Astrocyte (in vitro differentiated cells and primary cell): ENCODE measurements around the gene RBBP6.

ENCODE experiments used
- CTCF ChIP-seq: IDR thresholded peaks from 2 replicates; pipeline ENCODE4 v1.5.1; 2011; ENCODE audit warnings: low read depth, mild to moderate bottlenecking, inconsistent platforms, low read length, moderate library complexity; ENCODE audit not compliant: insufficient read depth
- EZH2 ChIP-seq: IDR thresholded peaks from 2 replicates; pipeline ENCODE4 v1.6.1; 2012; ENCODE audit warnings: mild to moderate bottlenecking, low read length, inconsistent platforms; ENCODE audit not compliant: insufficient read depth

DNA sequence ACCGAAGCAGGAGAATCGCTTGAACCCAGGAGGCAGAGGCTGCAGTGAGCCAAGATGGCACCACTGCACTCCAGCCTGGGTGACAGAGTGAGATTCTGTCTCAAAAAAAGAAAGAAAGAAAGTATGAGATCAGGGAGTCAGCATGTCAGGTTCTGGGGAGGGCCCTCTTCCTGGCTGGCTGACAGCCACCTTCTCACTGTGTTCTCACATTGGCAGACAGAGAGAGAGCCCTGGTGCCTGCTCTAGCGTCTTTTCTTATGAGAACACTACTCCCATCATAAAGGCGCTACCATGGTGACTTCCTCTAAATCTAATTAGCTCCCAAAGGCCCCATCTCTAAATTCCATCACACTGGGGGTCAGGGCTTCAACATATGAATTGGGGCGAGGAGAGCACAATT is 27.6 kb upstream of the RBBP6 start:
- TF ChIP-seq CTCF (no peak), EZH2 (no peak)
